Keratinocyte (primary cell): Measurements from ENCODE around the gene CXorf58. TPM values are rescaled to one million over a fixed set of nuclear protein-coding genes. Genes with fewer than 3 reads are reported as not detected.

Experiments
- DNase-seq: peaks from one replicate; pipeline ENCODE4 v3.0.0-alpha.2; 2011; ENCODE audit warnings: low read depth, missing footprints, low spot score
- FAIRE-seq: peaks from 2 replicates; lab custom pipeline; 2011; peaks lifted over from hg19 to GRCh38; lab: Jason Lieb, UNC
- H2AFZ ChIP-seq: 2 replicates; pipeline ENCODE4 v1.6.0; 2012; ENCODE audit warnings: low read length, control low read depth, inconsistent platforms; ENCODE audit not compliant: control insufficient read depth
- H3K27ac ChIP-seq: 2 replicates; pipeline ENCODE4 v1.5.1; 2011; ENCODE audit warnings: low read length; ENCODE audit not compliant: control insufficient read depth, insufficient read depth
- H3K27me3 ChIP-seq: 3 replicates; pipeline ENCODE4 v1.6.0; 2011; ENCODE audit warnings: low read length; ENCODE audit not compliant: control insufficient read depth, insufficient read depth; ENCODE audit errors: extremely low read depth
- H3K36me3 ChIP-seq, 2 experiments: 2 replicates in 1 of 2; 3 replicates in 1 of 2; pipeline ENCODE4 v1.5.1; 2011; ENCODE audit warnings: low read length in 2 of 2, mild to moderate bottlenecking in 1 of 2; ENCODE audit not compliant: control insufficient read depth in 2 of 2, insufficient read depth in 2 of 2; ENCODE audit errors: extremely low read depth in 1 of 2
- H3K4me1 ChIP-seq: 3 replicates; pipeline ENCODE4 v1.5.1; 2011; ENCODE audit warnings: low read length; ENCODE audit not compliant: control insufficient read depth, insufficient read depth; ENCODE audit errors: extremely low read depth
- H3K4me2 ChIP-seq: 3 replicates; pipeline ENCODE4 v1.6.0; 2011; ENCODE audit warnings: low read depth, low read length; ENCODE audit not compliant: control insufficient read depth, insufficient read depth; ENCODE audit errors: extremely low read depth
- H3K4me3 ChIP-seq, 3 experiments: fragments of 200-600 bp in 1 of 3; sonication (generic) in 1 of 3; 2 replicates in 2 of 3; 3 replicates in 1 of 3; pipeline ENCODE4 v1.5.1; 2011 to 2016; ENCODE audit warnings: low read length in 3 of 3, mild to moderate bottlenecking in 3 of 3, control low read depth in 2 of 3, inconsistent platforms in 1 of 3, low read depth in 1 of 3, mixed read lengths in 1 of 3, mixed run types in 1 of 3, moderate library complexity in 1 of 3; ENCODE audit not compliant: control insufficient read depth in 2 of 3, insufficient read depth in 2 of 3; ENCODE audit errors: extremely low read depth in 1 of 3
- H3K79me2 ChIP-seq: 2 replicates; pipeline ENCODE4 v1.6.0; 2012; ENCODE audit warnings: low read length; ENCODE audit not compliant: control insufficient read depth, insufficient read depth
- H3K9ac ChIP-seq: 3 replicates; pipeline ENCODE4 v1.6.0; 2011; ENCODE audit warnings: low read length; ENCODE audit not compliant: control insufficient read depth, insufficient read depth; ENCODE audit errors: extremely low read depth
- H3K9me1 ChIP-seq: 3 replicates; pipeline ENCODE4 v1.6.0; 2011; ENCODE audit warnings: low read length; ENCODE audit not compliant: control insufficient read depth, insufficient read depth; ENCODE audit errors: extremely low read depth
- H3K9me3 ChIP-seq: 2 replicates; pipeline ENCODE4 v1.5.1; 2012; ENCODE audit warnings: low read depth, low read length; ENCODE audit not compliant: control insufficient read depth
- H4K20me1 ChIP-seq: 3 replicates; pipeline ENCODE4 v1.6.0; 2011; ENCODE audit warnings: low read length; ENCODE audit not compliant: control insufficient read depth, insufficient read depth; ENCODE audit errors: extremely low read depth
- CTCF ChIP-seq, 3 experiments: IDR thresholded peaks in 1 of 3; conservative IDR thresholded peaks in 1 of 3; optimal IDR thresholded peaks in 1 of 3; 2 replicates in 2 of 3; 3 replicates in 1 of 3; pipeline versions ENCODE3 to v1.5.1; 2011; ENCODE audit warnings: low read length in 3 of 3, mild to moderate bottlenecking in 3 of 3, moderate library complexity in 2 of 3, control low read depth in 1 of 3, inconsistent platforms in 1 of 3; ENCODE audit not compliant: insufficient read depth in 2 of 3; ENCODE audit errors: extremely low read depth in 1 of 3
- EZH2 ChIP-seq: IDR thresholded peaks from one replicate; pipeline ENCODE4 v1.6.1; 2012; ENCODE audit warnings: inconsistent platforms, mild to moderate bottlenecking, low read length, moderate library complexity
- dilution Hi-C: fragments of 300-500 bp; cut with MboI; formaldehyde crosslinking; loops from one replicate; pipeline ENCODE4 v1.7.0; 2020; ENCODE audit warnings: low sequenced_read_pairs; ENCODE audit not compliant: extremely low pct_ligation_motif_present
- polyA plus RNA-seq, 5 experiments: library from polyadenylated mRNA; depleted of rRNA in 3 of 5; stranded (reverse) in 3 of 5; stranded (forward) in 1 of 5; unstranded in 1 of 5; fragments of >200 nt; gene quantifications; 1 replicate in 1 of 5; 2 replicates in 3 of 5; 3 replicates in 1 of 5; pipeline versions ENCODE4 v1.2.1 to v1.2.3, GENCODE V29; 2011 to 2012; ENCODE audit warnings: missing spikeins in 2 of 5, low read depth in 1 of 5, low replicate concordance in 1 of 5

The CXorf58 gene
- polyA plus RNA-seq, 1 donor (not counting 4 experiments of a cell fraction or from before 2014, with no cell fraction given), result 0.12 TPM

- no peaks in the 10 kb centered on the region for H3K36me3 ChIP-seq
- H4K20me1 ChIP-seq, result no peaks in the 10 kb centered on the region
- H3K27ac ChIP-seq, result peak overlapping the region; percentile 64
- no peaks in the 10 kb centered on the region for H3K4me1 ChIP-seq
- no peaks in the 10 kb centered on the region for H3K27me3 ChIP-seq
- DNase-seq (no peak), FAIRE-seq (no peak)
- dilution Hi-C loops, result no loop called here
- H3K9ac ChIP-seq, result peak overlapping the region; percentile 44
- peak overlapping the region in 1 of 3 experiments; percentile 61 for H3K4me3 ChIP-seq
- peaks cover 6% of the 10 kb centered on the region for H3K79me2 ChIP-seq
- no peaks in the 10 kb centered on the region for H3K9me3 ChIP-seq
- H3K4me2 ChIP-seq, result peak overlapping the region; percentile 39
- no peaks in the 10 kb centered on the region for H3K9me1 ChIP-seq
- TF ChIP-seq CTCF (optimal IDR thresholded peaks at IDR 0.05 in 1 of 3, IDR thresholded peaks at IDR 0.05 in 1 of 3, conservative IDR thresholded peaks at IDR 0.05 in 1 of 3; ENCODE audit: extremely low read depth in 1 of 3, insufficient read depth in 2 of 3, low read length in 3 of 3), result peak in 2 of 3 experiments; percentile 7 to 26
- TF ChIP-seq EZH2, result no peak
- peak overlapping the region; percentile 50 for H2AFZ ChIP-seq
Measured at GRCh38 chrX:23908219-23909004, 606 bp downstream of the CXorf58 start.

- FAIRE-seq (no peak), DNase-seq (no peak)
- Histone ChIP-seq H4K20me1 (no peaks in the 10 kb centered on the region), H3K9me3 (no peaks in the 10 kb centered on the region), H3K36me3 (no peaks in the 10 kb centered on the region), H3K9me1 (no peaks in the 10 kb centered on the region), H3K9ac (no peak overlapping the region), H3K4me2 (no peak overlapping the region), H3K4me3 (no peak overlapping the region), H3K27ac (no peak overlapping the region), H3K79me2 (peaks cover 4% of the 10 kb centered on the region), H3K4me1 (no peaks in the 10 kb centered on the region), H2AFZ (no peak overlapping the region), H3K27me3 (no peaks in the 10 kb centered on the region)
- TF ChIP-seq EZH2, result no peak
- TF ChIP-seq CTCF (optimal IDR thresholded peaks at IDR 0.05 in 1 of 3, IDR thresholded peaks at IDR 0.05 in 1 of 3, conservative IDR thresholded peaks at IDR 0.05 in 1 of 3; ENCODE audit: extremely low read depth in 1 of 3, insufficient read depth in 2 of 3, low read length in 3 of 3), result no peak
- dilution Hi-C loops, result no loop called here
Measured at GRCh38 chrX:23911126-23911835, 3.5 kb downstream of the CXorf58 start.
